Pons (tissue), 1 donor: Measurements from ENCODE around the gene NRXN2.
A peak's percentile ranks its signal among the peaks of the same experiment; 100 is the strongest.

Experiments
- DNase-seq: peaks from one replicate; pipeline ENCODE4 v3.0.0-alpha.2; 2016; ENCODE audit warnings: low spot score

NRXN2 gene

GRCh38 chr11:64627371-64627770, 95.6 kb downstream of the NRXN2 start:
- no peak for DNase-seq

DNA sequence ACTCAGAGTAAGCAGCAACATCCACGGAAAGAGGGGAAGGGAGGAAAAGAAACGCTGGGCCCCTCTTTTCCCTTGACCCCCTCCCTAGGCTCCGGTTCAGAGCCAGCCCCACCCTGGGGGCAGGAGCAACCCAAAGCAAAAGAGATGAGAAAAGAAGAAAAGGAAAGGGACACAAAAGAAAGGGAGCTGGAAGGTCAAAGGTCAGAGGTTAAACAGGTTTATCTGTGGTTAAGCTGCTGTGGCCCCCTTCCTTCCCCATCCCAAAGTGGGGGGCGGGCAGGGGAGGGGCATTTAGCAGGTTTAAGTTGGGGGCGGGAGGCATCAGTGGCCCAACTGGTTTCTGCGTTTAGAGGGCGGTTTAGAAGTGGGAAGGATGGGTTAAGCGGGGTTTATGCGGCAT, 96.4 kb downstream of the NRXN2 start:
- no peak for DNase-seq

- peak; percentile 60 for DNase-seq
These were observed 98.0 kb downstream of the NRXN2 start for GRCh38 chr11:64624883-64625481.

DNA sequence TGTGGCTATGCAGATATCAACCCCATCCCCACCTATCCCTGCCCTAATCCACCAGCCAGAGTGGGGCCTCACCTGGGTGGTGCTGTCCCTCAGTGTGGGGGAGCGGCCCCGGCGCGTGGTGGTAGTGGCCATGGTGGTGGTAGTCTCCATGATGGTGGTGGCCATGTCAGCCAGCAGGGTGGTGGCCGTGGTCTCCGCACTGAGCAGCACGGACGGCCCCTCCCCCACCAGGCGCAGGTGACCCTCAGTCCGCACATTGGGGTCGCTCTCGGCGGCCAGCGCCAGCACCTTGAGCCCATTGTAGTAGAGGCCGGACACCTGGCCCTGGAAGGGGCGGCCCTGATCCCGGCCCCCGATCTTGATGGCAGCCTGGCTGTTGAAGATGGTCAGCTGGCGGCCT, 100.3 kb downstream of the NRXN2 start:
- DNase-seq, result no peak

DNA sequence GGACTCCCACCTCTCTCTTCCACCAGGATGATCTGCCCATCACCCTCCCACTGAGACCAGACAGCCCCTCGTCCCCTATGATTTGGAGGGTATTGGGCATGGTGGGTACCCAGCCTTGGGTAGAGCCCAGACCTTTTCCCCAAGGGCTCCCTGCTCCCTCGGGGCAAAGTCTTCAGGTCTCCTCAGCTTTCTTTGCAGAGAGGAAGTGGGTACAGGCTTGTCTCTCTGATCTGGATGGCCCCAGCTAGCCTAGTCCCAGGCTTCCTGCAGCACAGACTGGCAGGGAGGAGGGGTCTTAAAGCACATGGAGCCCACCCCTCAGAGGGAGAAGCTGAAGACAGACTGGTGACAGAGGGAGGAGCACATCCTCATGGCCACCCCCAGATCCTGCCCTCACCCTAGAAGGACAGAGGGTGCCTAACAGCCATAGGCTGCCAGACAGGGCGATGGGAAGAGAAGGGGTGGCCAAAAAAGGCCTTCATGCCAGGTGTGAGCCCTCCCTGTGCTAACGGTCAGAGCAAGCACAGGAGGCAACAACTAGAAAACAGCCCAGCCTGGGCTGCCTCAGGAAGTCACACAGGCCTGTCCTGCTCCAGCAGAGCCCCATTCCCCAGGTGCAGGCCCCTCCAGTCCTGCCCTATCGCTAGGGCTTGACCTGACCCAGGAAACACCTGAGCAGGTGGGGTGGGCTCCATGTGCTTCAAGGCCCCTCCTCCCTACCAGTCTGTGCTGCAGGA, 101.5 kb downstream of the NRXN2 start:
- DNase-seq, result no peak

GRCh38 chr11:64620381-64620971, 102.5 kb downstream of the NRXN2 start:
- DNase-seq, result no peak

GRCh38 chr11:64619811-64620380, 103.1 kb downstream of the NRXN2 start:
- DNase-seq, result no peak

DNA sequence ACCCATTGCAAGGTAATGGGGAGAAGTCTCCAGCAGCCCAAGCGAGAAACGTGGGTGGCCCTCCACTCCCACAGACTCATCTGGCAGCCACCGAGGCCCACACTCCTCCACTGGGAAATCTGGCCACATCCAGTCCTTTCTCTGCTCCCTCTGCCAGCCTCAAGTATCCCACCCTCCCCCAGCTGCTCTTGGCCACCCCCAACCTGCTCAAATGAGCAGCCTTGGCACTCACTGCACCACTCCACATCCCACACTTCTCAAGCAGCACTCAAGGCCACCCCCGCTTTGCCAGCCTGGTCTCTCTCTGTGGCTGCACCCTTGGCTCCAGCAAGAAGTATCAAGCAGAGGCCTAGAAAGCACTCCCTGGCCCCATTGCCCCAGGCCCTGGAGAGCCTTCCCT, 103.8 kb downstream of the NRXN2 start:
- DNase-seq, result no peak

- no peak for DNase-seq
These were observed 106.2 kb downstream of the NRXN2 start for GRCh38 chr11:64616817-64617216.

GRCh38 chr11:64614917-64615316, 108.1 kb downstream of the NRXN2 start:
- no peak for DNase-seq

- DNase-seq, result no peak
These were observed 109.3 kb downstream of the NRXN2 start for GRCh38 chr11:64613648-64614047.

- DNase-seq, result no peak
These were observed 110.9 kb downstream of the NRXN2 start for GRCh38 chr11:64611869-64612646.

DNA sequence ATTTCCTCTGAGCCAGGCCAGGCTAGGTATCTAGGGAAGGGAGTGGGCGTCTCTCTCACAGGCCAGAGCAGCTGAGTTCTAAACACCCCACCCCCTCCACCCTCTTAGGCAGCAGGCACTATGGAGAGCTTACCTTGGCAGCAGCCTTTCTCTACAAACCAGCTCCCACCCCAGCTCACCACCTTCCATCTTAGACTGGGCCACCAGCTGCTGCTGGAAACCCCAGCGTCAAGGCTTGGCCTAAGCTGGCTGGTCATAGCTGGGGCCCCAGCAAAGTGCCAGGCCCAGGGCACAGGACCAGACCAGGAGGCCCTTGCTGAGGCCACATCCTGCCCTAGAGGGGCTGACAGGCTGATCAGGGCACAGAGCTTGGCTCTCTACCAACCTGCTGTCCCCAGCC, 111.8 kb downstream of the NRXN2 start:
- DNase-seq, result no peak

GRCh38 chr11:64610596-64610995, 112.4 kb downstream of the NRXN2 start:
- DNase-seq, result no peak

DNA sequence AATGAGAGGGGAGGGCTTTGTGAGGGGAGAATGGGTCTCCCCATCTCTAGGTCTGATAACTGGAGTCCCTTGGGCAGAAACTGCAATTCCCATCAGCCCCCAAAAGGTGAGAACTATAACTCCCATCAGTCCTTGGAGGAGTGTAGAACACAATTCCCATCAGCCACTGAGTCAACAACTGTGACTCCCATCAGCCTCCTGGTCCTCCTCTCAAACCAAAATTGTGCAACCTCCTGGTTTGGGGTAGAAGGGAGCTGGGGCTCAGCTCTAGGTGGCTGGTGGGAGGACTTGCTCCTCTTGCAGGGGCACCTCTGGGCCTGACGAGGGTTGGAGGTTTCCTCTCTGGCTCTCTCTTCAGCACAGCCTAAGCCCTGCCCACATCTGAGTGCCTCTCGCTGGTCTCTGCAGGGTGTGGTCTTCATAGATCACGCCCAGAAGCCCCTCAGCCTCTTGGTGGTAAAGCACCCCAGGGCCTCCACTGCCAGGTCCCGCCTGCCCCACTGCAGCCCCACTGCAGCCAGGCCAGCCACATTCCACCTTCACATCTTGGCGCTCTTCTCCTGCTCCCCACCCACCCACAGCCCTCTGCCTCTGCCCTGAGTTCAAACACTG, 113.5 kb downstream of the NRXN2 start:
- no peak for DNase-seq

GRCh38 chr11:64608636-64609035, 114.4 kb downstream of the NRXN2 start:
- DNase-seq, result no peak

DNA sequence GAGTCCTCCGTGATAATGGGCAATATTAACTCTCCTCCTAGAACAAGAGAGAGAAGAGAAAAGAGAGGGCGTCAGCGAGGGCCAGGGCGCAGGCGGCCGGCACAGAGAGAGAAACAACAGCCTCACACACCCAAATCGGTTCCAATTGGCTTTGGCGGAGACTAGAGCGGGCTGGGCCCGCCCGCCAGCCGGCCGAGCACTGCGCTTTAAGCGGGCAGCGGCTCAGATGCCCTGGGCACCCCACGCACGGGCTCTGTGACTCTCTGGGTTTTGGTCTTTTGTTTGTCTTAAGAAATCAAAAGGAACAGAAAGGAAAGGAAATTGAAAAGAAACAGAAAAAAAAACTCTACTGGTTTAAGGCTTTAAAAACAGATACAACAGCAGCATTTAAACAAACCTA, 115.0 kb downstream of the NRXN2 start:
- DNase-seq, result no peak

DNA sequence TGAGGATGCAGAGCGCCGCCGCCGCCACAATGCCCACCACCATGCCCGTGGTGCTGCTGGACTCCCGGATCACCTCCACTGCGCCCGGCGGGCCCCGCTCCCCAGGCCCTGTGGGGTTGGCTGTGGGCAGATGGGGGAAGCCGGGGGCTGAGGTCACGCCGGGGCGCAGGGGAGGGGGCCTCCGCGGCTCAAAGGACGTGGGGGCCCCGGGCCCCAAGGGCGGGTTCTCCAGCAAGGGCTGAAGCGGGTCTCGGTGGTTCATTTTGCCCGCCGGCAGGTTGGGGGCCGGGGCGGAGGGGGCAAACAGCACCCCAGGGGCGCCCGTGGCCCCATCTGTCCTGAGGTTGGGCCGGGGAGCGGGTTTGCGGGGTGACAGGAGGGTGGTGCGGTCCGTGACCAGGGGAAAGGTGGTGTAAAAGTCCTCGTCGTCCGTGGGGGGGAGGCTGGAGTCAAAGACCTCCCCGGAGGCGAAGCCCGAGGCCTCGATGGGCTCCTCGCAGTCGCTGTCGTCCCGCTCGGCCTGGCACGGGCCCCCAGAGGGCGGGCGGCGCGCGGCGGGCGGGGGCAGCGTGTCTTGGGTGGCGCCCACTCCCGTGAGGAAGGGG, 115.5 kb downstream of the NRXN2 start:
- DNase-seq, result no peak

DNA sequence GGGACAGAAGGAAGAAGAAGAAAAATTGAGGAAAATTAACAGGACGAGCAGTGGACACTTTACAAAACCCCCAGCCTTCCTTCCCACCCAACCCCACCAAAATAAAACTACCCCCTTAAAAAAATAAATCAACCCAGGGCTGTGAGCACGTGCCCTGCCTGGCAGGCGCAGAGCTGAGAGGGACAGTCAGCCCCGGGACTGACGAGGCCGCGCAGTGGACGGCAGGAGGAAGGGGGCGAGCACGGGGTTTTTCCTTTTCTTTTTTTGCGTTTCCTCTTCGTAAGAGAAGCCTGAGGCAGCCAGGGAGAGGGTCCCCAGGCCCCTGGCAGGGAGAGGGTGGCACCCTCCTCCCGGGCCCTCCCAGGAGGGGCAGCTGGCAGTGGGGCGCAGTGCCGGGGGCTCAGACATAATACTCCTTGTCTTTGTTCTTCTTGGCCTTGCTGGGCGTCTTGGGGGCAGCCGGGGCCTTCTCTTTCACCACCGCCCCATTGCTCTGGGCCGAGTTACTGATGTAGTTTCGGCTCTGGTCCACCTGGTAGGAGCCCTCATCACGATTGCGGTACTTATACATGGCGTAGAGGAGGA, 116.1 kb downstream of the NRXN2 start:
- DNase-seq, result no peak

DNA sequence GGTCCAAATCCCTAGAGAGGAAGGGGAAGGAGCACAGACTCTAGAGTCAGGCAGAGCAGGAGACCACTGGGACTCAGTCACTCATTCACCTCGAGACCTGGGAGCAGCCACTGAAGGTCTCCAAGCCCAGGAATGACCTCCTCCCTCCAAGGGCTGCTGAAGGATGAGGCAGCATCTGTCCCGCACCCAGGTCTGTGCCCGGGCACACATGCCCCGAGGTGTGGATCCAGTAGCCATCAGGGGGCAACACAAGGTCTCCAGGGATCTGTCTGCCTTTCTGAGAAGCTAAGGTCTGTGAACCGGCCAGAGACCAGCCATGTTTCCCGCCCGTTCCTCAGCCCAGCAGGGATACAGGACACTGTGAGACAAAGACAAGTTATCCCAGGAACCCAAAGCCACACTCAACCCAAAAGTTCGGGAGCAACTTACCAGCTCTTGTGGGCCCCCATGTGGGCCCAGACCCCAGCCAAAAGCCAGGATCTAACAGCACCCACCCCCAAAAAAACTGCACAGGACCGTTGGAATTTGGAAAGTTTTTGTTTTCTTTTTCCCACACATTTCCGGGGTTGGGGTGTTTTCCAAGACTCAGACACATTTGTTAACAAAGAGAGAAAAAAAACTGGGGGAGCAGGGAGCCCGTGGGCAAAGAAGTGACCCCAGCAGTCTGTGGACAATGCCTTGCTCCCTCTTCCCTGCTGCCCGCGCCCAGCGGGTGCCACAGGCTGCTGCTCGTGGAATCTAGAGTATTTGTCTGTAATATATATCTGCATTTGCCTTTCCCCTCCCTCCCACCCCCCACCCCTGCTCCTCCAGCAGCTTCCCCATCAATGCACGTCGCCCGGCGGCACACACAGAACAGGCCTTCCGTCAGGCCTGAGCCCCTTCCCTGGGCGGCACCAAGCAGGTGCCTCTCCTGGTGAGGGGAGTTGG, 117.1 kb downstream of the NRXN2 start:
- DNase-seq, result no peak
